Ureter (tissue), 1 donor: Measurements from ENCODE around the gene NFE2. TPM values are rescaled to one million over a fixed set of nuclear protein-coding genes. Genes with fewer than 3 reads are reported as not detected.

Experiments
- DNase-seq: peaks from one replicate; pipeline ENCODE4 v3.0.0-alpha.2; 2020; ENCODE audit warnings: low spot score
- total RNA-seq: library from RNA; stranded (reverse); gene quantifications from one replicate; pipeline ENCODE4 v1.2.4, GENCODE V29; 2023
- donor health status: DM: yes; HTN: yes; CAD: no.

Gene NFE2
- total RNA-seq, 1 donor from 2014 or later = 0.57 TPM

- no peak for DNase-seq
Observed at GRCh38 chr12:54251667-54252284, 49.0 kb downstream of the NFE2 start.

GRCh38 chr12:54249489-54249888, 51.3 kb downstream of the NFE2 start:
- DNase-seq = no peak

- no peak for DNase-seq
Observed at GRCh38 chr12:54246011-54246641, 54.7 kb downstream of the NFE2 start.

Other genes with a start within 250 kb of the NFE2 start
- 3.5 TPM for gene HOXC4, start 247.2 kb downstream of the NFE2 start, total RNA-seq
- gene SMUG1, start 112.0 kb downstream of the NFE2 start, total RNA-seq = 24.5 TPM
- gene CBX5, start 20.9 kb downstream of the NFE2 start, total RNA-seq = 70.2 TPM
- gene HNRNPA1, start 20.3 kb downstream of the NFE2 start, total RNA-seq = 1,348 TPM
- 116 TPM for gene COPZ1, start 24.1 kb upstream of the NFE2 start, total RNA-seq
- gene GPR84, start 63.5 kb upstream of the NFE2 start, total RNA-seq = 0.34 TPM
- gene ZNF385A, start 83.7 kb upstream of the NFE2 start, total RNA-seq = 88.4 TPM
- 117 TPM for gene ITGA5, start 118.3 kb upstream of the NFE2 start, total RNA-seq
- gene GTSF1, start 172.6 kb upstream of the NFE2 start, total RNA-seq = 0.62 TPM
- 17.4 TPM for gene NCKAP1L, start 196.7 kb upstream of the NFE2 start, total RNA-seq
- gene PDE1B, start 248.6 kb upstream of the NFE2 start, total RNA-seq = 5.5 TPM